Pons (tissue), 1 donor: ENCODE measurements around the gene CACFD1.

Experiments
- DNase-seq: peaks from one replicate; pipeline ENCODE4 v3.0.0-alpha.2; 2016; ENCODE audit warnings: low spot score

CACFD1 gene

DNA sequence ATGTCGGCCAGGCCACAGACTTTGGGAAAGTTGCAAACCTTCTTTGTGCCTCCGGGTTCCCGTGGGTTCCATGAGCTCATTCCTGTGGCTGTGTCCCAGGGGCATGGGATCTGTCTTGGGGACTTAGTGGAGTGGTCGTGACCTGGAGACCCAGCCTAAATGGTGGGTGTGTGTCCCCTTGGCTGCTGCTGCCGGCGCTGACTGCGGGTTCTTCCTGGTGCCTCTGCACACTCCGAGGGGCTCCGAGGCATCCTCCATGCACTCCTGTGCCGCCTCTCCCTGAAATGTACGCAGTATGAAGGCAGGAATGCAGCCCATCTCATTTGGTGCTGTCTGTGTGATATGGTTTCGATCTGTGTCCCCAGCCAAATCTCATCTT is 40.1 kb downstream of the CACFD1 start:
- no peak for DNase-seq

DNA sequence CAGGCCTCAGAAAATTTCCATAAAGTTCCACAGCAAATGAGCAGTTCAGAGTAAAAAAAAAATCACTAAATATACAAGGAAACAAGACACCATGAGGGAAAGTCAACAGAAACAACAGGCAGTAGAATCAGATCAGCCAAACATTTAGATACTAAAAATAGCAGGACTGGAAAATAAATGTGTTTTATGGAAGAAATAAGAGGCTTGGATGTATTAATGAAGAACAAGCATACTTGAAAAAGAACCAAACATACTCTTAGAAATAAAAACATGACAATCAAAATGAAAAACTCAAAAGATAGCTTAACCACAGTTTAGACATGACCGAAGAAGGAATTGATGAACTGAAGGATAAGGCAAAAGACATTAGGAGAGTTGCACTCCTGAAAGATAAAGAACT is 42.3 kb downstream of the CACFD1 start:
- DNase-seq, result no peak

DNA sequence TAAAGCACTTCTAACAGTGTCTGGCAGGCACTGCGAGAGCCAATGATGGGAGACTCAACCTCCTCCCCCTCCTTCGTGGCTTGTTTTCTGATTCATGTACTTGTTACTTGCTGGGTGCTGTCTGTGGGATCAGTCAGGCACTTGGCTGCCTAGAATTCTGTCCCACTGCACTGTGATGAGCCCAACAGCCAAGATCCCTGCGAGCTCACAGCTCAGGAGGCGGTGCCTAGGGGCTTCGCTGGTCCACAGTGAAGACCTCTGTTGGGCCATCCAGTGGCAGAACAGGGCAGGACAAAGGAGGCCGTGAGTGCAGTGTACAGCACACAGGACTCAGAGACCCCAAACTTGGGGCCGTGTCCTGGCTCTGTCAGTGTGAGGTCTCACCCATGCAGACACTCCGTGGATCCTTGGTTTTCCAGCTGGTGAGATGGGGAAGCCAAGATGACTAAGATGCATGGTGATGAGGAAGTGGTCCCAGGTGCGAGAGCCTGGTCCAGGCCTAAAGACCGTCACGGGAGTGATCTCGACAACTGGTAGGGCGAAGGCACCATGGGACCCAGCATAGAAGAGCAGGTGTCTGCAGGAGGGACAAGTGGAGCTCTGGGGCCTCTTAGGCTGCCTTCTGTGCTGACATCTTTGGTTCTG is 45.5 kb downstream of the CACFD1 start:
- DNase-seq, result no peak

DNA sequence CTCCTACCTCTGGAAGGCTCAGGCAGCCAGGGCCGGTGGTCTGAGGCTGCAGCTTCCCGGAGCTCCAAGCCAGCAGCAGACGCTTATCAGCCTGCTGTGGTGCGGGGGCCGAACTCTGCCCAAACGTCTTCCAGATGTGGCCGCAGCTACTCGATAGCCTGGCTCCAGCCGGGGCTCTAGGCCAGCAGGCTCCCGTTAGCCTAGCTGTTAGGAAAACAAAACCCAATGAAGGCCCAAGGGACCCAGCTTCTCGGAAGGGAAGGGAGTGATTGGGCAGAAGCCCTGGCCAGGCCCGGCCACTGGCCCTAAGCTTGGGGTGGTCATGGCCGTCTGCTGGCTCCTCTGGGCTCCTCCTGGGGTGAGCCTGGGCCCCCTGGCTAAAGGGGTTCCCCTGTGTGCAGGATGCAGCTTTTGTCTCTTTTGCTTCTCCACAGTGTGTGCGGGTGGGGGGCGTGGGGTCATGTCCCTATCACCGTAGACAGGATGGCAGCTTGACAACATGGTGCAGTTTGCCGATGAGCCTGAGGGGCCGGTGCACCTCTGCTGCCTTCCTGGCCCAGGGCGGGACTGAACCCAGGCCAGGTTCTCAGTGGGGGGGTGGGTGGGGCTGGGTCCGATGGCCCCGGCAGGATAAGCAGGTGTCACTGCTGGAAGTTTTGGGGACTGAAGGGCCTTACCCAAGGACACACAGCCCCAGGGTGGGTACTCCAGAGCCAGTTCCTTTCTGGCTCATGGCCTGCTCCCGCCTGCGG is 46.3 kb downstream of the CACFD1 start:
- DNase-seq, result no peak

DNA sequence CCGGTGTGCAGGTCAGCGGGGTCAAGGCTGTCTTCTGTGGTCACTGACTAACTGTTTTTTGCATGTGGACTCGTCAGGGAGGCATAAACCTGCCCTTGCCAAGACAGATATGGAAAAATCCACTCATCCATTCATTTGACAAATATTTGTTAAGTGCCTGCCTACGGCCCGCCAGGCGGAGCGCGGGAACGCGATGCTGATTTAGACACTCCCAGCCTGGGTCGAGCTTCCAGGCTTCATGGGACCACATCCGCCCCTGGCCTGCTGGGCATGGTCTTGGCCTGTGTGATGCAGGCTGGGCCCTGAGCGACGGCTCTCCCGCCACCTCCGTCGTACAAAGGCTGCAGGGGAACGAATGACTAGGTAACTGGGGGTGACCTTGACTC is 46.9 kb downstream of the CACFD1 start:
- no peak for DNase-seq

DNA sequence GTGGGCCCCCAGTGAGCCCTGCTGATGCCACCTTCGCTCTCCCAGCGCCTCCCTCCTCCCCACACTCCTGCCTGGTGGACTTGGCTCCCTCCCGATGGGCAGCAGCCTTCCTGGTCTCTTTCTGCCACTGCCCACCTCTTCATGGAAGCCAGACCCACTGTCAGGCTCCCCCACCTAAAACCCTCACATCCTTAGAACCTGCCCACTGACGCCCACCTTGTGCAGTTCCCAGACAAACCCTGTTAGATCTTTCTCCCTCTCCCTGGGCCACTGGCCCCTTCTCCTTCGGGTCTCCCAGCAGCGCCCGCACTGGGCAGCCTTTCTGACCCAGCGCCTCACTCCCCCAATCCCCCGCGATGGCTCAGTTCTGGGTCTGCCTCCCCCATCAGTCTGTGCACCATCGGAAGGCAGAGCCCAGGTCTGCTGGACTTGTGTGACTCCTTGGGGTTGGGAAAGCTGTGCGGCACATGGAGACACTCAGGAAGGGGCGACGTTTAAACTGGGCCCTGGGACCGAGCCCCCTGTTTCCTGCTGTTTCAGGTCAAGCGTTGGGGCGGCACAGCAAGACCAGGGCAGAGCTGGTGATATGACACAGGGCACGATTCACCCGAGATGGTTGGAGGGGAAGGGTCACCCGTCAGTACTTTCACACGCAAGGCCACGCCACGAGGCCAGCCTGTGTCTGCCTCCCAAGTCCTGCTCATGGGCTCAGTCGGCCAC is 47.6 kb downstream of the CACFD1 start:
- no peak for DNase-seq

DNA sequence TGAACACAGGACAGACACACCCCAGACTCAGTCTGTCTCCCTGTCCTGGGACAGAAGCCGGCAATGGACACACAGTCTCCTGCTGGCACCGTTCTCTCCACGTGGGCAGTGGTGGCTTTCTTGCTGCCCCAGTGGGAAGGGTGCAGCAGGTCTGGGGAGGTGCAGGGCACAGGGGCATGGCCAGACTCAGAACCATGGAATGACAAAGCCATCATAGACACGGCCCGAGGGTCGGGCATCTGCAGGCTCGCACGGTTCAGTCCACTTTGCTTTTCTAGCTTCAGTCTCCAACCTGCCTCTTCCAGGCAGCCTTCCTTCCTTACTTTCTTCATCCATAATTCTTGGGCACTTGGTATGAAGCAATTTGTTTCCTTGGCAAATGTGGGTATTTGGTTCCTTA is 48.3 kb downstream of the CACFD1 start:
- DNase-seq, result no peak

DNA sequence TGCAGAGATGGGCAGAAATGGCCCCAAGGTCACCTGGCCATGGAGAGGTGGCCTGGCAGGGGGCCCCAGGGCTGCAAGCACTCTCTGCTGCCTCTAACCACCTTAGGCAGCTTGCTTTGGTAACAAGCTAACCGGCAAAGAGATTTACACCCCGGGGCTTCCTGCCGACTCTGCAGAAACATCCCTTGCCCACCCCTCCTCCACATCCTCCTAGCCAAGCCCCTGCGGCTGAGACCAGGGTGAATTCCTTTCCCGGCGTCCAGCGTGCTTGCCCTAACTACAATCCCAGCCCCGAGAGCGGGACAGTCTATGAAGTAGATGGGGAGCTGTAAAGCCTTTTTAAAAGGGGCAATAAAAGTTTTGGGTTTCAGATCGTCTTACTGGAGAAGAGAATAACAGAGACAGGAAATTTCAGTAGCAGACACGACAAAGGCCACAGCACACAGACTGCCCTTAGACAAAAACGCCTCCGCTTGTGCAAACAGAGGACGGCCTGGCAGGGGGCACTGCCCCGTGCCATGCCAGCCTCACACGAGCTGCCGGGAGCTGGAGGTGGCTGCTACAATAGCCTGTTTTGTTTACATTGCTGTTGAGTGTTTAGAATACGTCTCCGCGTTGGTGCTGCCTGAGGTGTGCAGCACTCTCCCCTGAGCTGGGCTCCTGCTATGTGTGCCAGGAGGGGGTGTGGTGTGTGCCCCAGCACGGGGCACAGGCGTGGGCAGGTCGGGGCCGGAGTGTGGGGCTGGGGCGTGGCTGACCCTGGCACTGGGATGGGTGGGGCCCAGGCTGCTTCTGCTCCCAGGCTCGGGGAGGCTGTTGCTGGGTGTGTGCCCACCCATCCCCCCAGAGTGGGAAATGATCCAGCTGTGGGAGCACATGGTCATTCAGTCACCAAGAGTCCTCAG is 49.7 kb downstream of the CACFD1 start:
- DNase-seq, result peak; percentile 71

DNA sequence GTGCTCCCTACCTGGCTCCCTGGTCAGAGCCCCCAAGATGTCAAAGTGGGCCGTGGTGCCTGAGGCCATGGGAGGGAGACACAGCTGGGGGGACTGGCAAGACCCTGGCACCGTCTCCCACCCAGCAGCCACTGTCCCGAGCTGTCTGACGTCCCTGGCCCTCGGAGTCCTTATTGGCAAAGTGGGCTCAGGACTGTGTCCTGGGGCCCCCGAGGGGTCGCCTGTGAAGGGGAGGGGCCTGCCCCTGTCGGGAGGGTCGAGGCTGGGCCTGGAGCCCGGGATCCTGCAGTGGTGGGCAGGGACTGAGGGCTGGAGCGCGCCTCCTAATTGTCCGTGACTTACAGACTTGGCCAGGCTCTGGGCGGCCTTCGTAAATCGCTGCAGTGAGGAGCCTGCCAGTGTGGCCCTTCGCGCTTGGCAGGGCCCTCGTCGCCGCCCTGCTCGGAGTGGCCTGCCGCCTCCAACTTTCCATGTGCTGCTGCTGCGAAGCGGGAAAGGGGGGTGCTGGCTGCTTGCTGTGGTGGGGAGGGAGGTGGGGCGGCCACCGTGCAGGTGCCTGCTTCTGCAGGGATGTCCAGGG is 51.2 kb downstream of the CACFD1 start:
- no peak for DNase-seq

DNA sequence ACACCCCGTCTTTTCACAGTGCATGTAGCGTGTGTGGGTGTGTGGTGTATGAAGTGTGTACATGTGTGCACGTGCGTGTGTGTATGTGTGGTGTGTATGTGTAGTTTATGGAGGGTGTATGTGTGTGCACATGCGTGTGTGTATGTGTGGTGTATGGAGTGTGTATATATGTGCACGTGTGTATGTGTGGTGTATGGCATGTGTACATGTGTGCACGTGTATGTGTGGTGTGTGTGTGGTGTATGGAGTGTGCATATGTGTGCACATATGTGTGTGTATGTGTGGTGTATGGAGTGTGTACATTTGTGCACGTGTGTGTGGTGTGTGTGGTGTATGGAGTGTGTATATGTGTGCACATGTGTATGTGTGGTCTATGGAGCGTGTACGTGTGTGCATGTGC is 51.8 kb downstream of the CACFD1 start:
- DNase-seq, result no peak

DNA sequence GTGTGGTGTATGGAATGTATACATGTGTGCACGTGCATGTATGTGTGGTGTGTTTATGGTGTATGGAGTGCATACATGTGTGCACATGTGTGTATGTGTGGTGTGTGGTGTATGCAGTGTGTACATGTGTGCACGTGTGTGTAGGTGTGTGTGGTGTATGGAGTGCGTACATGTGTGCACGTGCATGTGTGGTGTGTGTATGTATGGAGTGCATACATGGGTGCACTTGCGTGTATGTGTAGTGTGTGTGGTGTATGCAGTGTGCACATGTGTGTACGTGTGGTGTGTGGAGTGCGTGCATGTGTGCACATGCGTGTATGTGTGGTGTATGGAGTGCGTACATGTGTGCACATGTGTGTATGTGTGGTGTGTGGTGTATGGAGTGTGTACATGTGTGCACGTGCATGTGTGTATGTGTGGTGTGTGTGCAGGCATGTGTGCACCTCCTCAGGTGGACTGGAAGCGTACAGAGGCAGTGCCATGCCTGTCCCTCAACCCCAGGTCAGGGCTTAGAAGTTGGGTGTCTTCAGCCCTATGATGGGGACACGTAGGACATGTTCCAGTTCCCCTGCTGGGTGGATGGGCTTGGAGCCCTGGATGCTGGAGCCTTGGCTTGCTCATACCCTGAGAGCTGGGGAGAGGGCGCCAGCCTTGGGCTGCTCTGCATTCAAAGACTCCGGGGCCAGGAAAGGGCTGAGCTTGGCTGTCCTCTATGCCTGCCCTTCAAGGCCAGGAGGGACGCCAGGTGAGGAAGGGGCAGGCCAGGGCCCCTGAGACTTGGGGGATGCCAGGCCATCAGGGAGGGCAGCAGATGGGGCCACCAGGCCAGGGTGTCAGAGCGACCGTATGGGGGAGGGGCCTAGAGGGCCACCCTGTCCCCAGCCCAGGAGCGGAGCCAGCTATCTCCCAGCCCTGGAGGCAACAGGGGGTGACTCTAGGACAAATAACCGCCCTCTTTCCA is 52.8 kb downstream of the CACFD1 start:
- DNase-seq, result no peak

DNA sequence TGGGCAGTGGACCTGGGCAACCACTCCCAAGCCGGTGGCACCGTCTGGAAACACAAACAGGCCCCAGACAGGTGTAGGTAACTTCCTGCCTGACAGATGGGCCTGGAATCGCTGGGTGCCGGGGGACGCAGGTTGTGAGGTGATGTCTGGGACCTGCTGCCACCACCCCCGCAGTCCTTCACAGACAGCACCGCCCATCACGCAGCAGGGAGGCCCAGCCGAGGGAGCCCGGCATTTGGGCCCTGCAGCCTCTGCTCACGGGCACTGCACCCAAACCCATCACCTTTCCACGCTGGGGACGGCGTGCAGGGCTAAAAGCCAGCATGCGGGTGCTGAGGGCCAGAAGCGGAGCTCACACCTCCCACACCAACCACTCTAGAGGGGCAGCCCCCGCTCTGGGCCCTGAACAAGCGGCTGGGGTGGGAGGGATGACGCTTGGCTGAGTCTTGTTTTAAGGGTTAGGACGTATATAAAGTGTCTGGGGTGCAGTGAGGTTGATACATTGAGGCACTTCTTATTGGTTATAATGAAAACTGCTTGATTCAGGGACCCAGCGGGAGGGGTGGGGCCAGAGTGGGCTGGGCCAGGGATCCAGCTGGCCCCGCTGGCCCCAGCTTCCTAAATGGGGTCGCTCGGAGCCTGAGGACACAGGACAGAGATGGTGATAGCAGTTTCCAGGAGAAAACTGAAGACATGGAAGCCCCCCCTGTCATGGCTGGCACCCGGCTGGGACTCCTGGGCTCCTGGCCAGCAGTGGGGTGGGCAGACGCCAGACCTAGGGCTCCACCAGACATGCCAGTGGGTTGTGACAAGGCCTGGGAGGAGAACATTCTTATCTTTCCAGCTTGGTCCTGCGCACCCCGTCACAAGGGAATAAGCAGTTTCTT is 53.7 kb downstream of the CACFD1 start:
- no peak for DNase-seq

DNA sequence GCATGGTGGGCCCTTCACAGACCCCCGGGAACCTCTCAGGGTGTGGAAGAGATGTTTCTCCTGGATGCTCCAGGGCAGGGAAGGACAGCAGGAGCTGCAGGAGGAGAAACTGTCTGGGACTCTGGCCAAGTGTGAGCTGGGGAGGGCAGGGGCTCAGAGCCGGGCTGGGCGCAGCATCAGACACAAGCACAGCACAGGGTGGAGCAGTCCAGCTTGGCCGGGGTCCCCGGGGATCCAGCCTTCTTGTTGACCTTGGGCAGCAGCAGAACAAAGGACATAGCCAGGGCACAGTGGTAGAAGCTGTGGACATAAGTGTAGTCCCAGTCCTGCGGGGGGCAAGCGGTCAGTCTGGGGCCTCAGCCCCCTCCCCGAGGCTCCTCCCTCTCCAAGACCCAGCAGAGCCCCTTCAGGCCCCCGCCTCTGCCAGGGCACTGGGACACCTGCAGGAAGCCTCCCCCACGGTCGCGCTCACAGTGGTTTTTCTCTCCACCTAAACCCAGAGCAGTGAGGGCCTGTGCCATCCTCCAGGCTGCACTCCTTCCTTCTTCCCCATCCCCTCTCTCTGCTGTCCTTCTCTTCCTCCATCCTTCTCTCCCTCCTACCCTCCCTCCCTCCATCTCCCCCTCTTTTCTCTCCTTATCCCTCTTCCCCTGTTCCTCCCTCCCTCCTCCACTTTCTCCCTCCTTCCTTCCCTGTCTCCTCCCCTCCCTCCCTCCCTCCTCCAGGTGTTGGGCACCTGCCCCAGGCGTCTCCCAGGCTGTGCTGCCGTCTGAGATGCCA is 54.9 kb downstream of the CACFD1 start:
- DNase-seq, result peak; percentile 80

DNA sequence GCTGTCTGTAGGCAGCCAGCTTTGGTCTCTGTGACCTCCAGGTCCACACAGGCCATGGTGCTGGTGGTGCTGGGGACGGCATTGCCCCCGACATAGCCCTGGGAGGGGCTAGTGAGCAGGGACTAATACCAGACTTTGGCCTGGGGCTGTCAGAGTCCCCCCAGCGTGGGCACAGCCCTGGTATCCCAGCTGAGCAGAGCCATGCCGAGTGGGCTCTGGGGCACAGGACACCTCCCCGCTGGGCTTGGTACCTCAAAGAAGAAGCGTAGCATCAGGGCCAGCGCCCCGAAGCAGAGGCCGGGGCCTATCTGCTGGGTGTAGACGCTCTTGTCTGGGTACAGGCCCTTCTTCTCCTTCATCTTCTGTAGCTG is 55.4 kb downstream of the CACFD1 start:
- no peak for DNase-seq

DNA sequence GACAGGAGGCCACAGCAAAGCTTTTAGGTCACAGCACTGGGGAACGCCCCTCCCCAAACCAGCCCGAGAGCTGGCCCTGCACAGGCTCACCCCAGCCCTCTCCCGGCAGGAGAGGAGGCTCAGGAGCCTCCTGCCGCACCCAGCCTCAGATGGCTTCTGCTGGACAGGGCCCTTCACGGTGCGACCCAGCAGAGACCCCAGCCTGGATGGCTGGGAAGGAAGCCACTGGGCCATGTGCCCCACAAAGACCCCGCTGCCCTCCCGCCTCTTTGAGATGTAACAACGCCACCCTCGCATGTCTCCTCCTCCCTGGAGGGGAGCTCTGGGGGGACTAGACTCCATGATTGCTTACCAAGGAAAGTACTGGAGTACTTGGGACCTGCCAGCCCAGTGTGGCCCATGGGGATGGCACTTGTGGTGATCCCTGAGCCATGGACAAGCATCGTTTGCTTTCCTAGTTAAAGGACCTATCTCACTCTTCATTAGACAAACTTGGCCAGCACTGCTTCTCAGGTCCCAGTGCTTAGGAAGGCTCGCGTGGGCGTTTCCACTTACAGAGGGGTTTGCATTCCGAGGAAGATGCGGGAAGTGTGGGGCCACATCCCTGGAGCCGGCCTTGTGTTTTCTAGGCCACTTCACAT is 56.0 kb downstream of the CACFD1 start:
- DNase-seq, result no peak

DNA sequence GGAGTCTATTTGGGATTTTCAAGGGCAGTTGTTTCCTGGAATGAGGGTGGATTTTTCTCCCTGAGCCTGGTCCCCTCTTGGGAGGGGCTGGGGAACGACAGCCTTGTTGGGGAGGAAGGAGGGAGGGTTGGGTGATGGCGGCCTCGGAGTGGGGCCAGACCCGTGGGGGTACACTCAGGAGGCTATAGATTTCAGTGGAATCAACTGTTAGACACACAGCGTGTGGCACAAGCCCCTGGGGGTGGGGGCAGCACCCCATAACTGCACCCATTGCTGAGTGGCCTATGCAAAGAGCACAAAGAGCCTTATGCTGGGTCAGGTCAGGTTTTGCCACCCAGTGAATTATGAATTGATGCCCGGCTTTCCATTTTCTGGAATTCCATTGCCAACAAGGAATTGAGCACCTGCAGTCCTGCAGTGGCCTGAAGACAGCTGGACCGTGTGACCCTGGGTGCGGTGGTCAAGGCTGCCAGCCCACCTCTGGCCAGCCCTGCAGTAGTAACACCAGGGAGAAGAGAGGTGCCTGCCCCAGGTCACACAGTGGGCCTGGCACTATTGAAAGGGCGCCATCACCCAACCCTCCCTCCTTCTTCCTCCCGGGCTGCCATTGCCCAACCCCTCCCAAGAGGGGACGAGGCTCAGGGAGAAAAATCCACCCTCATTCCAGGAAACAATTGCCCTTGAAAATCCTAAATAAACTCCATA is 56.6 kb downstream of the CACFD1 start:
- DNase-seq, result no peak

DNA sequence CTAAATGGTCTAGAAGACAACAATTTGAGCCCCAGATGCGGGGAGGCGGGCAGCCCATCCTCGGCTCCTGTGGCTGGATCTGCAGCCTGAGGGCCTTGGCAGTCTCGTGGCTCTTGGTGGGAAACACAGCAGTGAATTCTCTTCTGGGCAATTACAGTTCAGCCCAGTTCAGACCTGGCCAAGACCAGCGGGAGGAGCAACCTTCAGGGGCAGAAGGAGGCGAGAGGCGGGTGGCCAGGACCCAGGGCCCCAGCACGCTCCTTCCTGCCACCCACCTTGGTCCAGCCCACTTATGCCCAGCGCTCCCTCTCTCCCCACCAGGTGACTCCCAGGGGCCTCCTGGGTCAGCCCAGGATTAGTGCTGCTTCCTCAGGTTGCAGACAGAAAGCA is 57.2 kb downstream of the CACFD1 start:
- DNase-seq, result no peak

DNA sequence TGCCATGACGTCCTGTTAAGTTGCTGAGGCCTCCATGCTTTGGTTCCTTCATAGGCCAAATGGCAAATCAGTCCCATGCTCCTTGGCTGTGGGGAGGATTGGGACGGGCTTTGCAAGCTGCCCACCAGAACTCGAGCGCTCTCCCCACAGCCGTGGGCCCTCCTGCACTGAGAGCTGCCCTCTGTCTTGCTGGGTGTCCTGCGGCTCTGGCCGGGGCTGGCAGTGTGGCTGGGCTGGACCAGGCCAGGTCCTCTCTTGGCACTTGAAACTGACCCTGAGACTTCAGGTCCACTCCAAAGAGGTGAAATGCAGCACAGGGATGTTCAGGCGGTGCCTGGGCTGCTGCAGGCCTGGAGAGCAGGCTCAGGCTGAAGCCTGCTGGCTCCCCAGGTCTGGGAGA is 57.9 kb downstream of the CACFD1 start:
- DNase-seq, result no peak
